ENCODE measurements around the gene GBGT1.

Gene GBGT1

GRCh38 chr9:133167096-133167730 is 3.5 kb upstream of the GBGT1 start:
- Histone ChIP-seq H3K9ac (0 out of 2 replicates have a peak overlapping the region, but pooled peaks have one; percentile 16), H4K20me1 (peaks cover 13% of the 10 kb centered on the region), H3K27ac (peak overlapping the region; percentile 36), H3K27me3 (no peaks in the 10 kb centered on the region), H3K4me2 (peak overlapping the region; percentile 91), H3K9me3 (no peaks in the 10 kb centered on the region), H3K4me1 (peaks cover 89% of the 10 kb centered on the region), H3K36me3 (no peaks in the 10 kb centered on the region), H3K4me3 (no peak overlapping the region)
- no peak for TF ChIP-seq Cebpa-rat (IDR thresholded peaks at IDR 0.05)

- Histone ChIP-seq H4K20me1 (peaks cover 20% of the 10 kb centered on the region), H3K4me3 (no peak overlapping the region), H3K27ac (no peak overlapping the region), H3K9ac (no peak overlapping the region), H3K4me1 (peaks cover 87% of the 10 kb centered on the region), H3K4me2 (peak overlapping the region; percentile 91; the same call in 1 of the 2 replicates), H3K27me3 (no peaks in the 10 kb centered on the region), H3K9me3 (no peaks in the 10 kb centered on the region), H3K36me3 (no peaks in the 10 kb centered on the region; the same call in 1 of the 2 replicates)
- no peak for TF ChIP-seq Cebpa-rat (IDR thresholded peaks at IDR 0.05)
Observed at GRCh38 chr9:133166392-133166791, 2.7 kb upstream of the GBGT1 start.

GRCh38 chr9:133165452-133165730 is 1.7 kb upstream of the GBGT1 start:
- TF ChIP-seq Cebpa-rat (IDR thresholded peaks at IDR 0.05), result no peak
- H3K9ac ChIP-seq, result no peak overlapping the region

GRCh38 chr9:133164191-133164590 is 477 bp upstream of the GBGT1 start:
- Histone ChIP-seq H3K27ac (peak overlapping the region; percentile 93), H3K9ac (peak overlapping the region; percentile 87), H3K4me1 (peaks cover 76% of the 10 kb centered on the region), H3K36me3 (peaks cover 15% of the 10 kb centered on the region), H3K9me3 (no peaks in the 10 kb centered on the region), H3K4me2 (peak overlapping the region; percentile 98), H3K4me3 (peak overlapping the region; percentile 82), H4K20me1 (peaks cover 42% of the 10 kb centered on the region), H3K27me3 (no peaks in the 10 kb centered on the region)
- no peak for TF ChIP-seq Cebpa-rat (IDR thresholded peaks at IDR 0.05)

More at GRCh38 chr9:133165452-133165730, 1.7 kb upstream of the GBGT1 start:
- Histone ChIP-seq H4K20me1 (peaks cover 30% of the 10 kb centered on the region), H3K27me3 (no peaks in the 10 kb centered on the region), H3K27ac (no peak overlapping the region), H3K9me3 (no peaks in the 10 kb centered on the region), H3K4me2 (peak overlapping the region; percentile 98), H3K4me3 (no peak overlapping the region), H3K36me3 (peaks cover 3% of the 10 kb centered on the region), H3K4me1 (peaks cover 87% of the 10 kb centered on the region)

- H3K4me3 ChIP-seq, result peak overlapping the region; percentile 82
- peaks cover 27% of the 10 kb centered on the region for H3K36me3 ChIP-seq
- TF ChIP-seq Cebpa-rat (IDR thresholded peaks at IDR 0.05), result no peak
- H3K4me2 ChIP-seq, result peak overlapping the region; percentile 98
- H4K20me1 ChIP-seq, result peaks cover 50% of the 10 kb centered on the region
- H3K4me1 ChIP-seq, result peaks cover 64% of the 10 kb centered on the region
- peak overlapping the region; percentile 87 for H3K9ac ChIP-seq
- no peaks in the 10 kb centered on the region for H3K9me3 ChIP-seq
- peak overlapping the region; percentile 93 for H3K27ac ChIP-seq
- no peaks in the 10 kb centered on the region for H3K27me3 ChIP-seq
Observed at GRCh38 chr9:133162861-133163503, 732 bp downstream of the GBGT1 start.

GRCh38 chr9:133161547-133161950 is 2.2 kb downstream of the GBGT1 start:
- H3K27me3 ChIP-seq, result no peaks in the 10 kb centered on the region
- H3K36me3 ChIP-seq, result peaks cover 41% of the 10 kb centered on the region
- peak overlapping the region; percentile 98 for H3K4me2 ChIP-seq
- H3K27ac ChIP-seq, result no peak overlapping the region
- peaks cover 50% of the 10 kb centered on the region for H3K4me1 ChIP-seq
- peaks cover 63% of the 10 kb centered on the region for H4K20me1 ChIP-seq
- peak overlapping the region; percentile 25; the same call in 1 of the 2 replicates for H3K4me3 ChIP-seq
- no peak overlapping the region; the same call in 1 of the 2 replicates for H3K9ac ChIP-seq
- no peak for TF ChIP-seq Cebpa-rat (IDR thresholded peaks at IDR 0.05)
- H3K9me3 ChIP-seq, result no peaks in the 10 kb centered on the region

- TF ChIP-seq Cebpa-rat (IDR thresholded peaks at IDR 0.05), result no peak; the same call in 1 of the 2 replicates
- H3K9me3 ChIP-seq, result no peaks in the 10 kb centered on the region
- peaks cover 51% of the 10 kb centered on the region for H3K4me1 ChIP-seq
- H3K4me2 ChIP-seq, result peak overlapping the region; percentile 98
- H3K9ac ChIP-seq, result no peak overlapping the region; the same call in 1 of the 2 replicates
- peaks cover 47% of the 10 kb centered on the region for H3K36me3 ChIP-seq
- 0 out of 2 replicates have a peak overlapping the region, but pooled peaks have one; percentile 25 for H3K4me3 ChIP-seq
- no peaks in the 10 kb centered on the region for H3K27me3 ChIP-seq
- H3K27ac ChIP-seq, result no peak overlapping the region
- peaks cover 69% of the 10 kb centered on the region for H4K20me1 ChIP-seq
Observed at GRCh38 chr9:133160742-133161546, 2.8 kb downstream of the GBGT1 start.

- Histone ChIP-seq H3K36me3 (peaks cover 70% of the 10 kb centered on the region), H4K20me1 (peaks cover 92% of the 10 kb centered on the region), H3K4me2 (no peak overlapping the region), H3K4me3 (no peak overlapping the region), H3K9ac (no peak overlapping the region), H3K27me3 (no peaks in the 10 kb centered on the region), H3K27ac (no peak overlapping the region), H3K9me3 (no peaks in the 10 kb centered on the region), H3K4me1 (peaks cover 35% of the 10 kb centered on the region)
- no peak for TF ChIP-seq Cebpa-rat (IDR thresholded peaks at IDR 0.05)
Observed at GRCh38 chr9:133158695-133159094, 5.0 kb downstream of the GBGT1 start.

- Histone ChIP-seq H3K9me3 (no peaks in the 10 kb centered on the region), H3K4me2 (no peak overlapping the region), H3K9ac (no peak overlapping the region), H3K4me1 (peaks cover 25% of the 10 kb centered on the region), H3K27ac (0 out of 2 replicates have a peak overlapping the region, but pooled peaks have one; percentile 18), H3K36me3 (peaks cover 75% of the 10 kb centered on the region), H4K20me1 (peaks cover 70% of the 10 kb centered on the region; the same call in 1 of the 2 replicates), H3K27me3 (no peaks in the 10 kb centered on the region), H3K4me3 (no peak overlapping the region)
- no peak for TF ChIP-seq Cebpa-rat (IDR thresholded peaks at IDR 0.05)
Observed at GRCh38 chr9:133155156-133155555, 8.6 kb downstream of the GBGT1 start.
